Measurements from ENCODE around the gene MBD3L2. TPM values are rescaled to one million over a fixed set of nuclear protein-coding genes. Genes with fewer than 3 reads are reported as not detected.
"Not testable (repeated sequence)": the region's sequence is repeated elsewhere in the genome, so short reads cannot be mapped to it uniquely, and the experiment has no call there.

Gene MBD3L2
- total RNA-seq, 1 donor from 2014 or later = not detected

- not testable (repeated sequence) for DNase-seq (ENCODE audit: low spot score)
Measured at GRCh38 chr19:7059977-7060376, 10.9 kb downstream of the MBD3L2 start.

- no peak for DNase-seq (ENCODE audit: low spot score)
Measured at GRCh38 chr19:7063339-7063738, 14.2 kb downstream of the MBD3L2 start.

- no peak for DNase-seq (ENCODE audit: low spot score)
Measured at GRCh38 chr19:7063764-7064418, 14.8 kb downstream of the MBD3L2 start.

- DNase-seq (ENCODE audit: low spot score) = not testable (repeated sequence)
Measured at GRCh38 chr19:7067122-7067521, 18.0 kb downstream of the MBD3L2 start.

- DNase-seq (ENCODE audit: low spot score) = no peak
Measured at GRCh38 chr19:7067716-7068115, 18.6 kb downstream of the MBD3L2 start.

GRCh38 chr19:7068599-7068998 lies 19.5 kb downstream of the MBD3L2 start:
- DNase-seq (ENCODE audit: low spot score) = no peak

- DNase-seq (ENCODE audit: low spot score) = peak; percentile 98
Measured at GRCh38 chr19:7069042-7069903, 20.2 kb downstream of the MBD3L2 start, which contains the start of gene ZNF557. Gene ZNF557 (plus strand): TSS chr19:7069703. CDS start chr19:7075075, 5,372 bp downstream.

- no peak for DNase-seq (ENCODE audit: low spot score)
Measured at GRCh38 chr19:7069904-7070226, 20.7 kb downstream of the MBD3L2 start.

GRCh38 chr19:7072541-7072940 lies 23.4 kb downstream of the MBD3L2 start:
- no peak for DNase-seq (ENCODE audit: low spot score)

GRCh38 chr19:7074705-7075282 lies 25.7 kb downstream of the MBD3L2 start:
- DNase-seq (ENCODE audit: low spot score) = no peak

GRCh38 chr19:7076151-7076550 lies 27.0 kb downstream of the MBD3L2 start:
- DNase-seq (ENCODE audit: low spot score) = no peak

- DNase-seq (ENCODE audit: low spot score) = no peak
Measured at GRCh38 chr19:7078008-7078407, 28.9 kb downstream of the MBD3L2 start.

- DNase-seq (ENCODE audit: low spot score) = no peak
Measured at GRCh38 chr19:7083076-7083956, 34.2 kb downstream of the MBD3L2 start.

GRCh38 chr19:7088999-7089398 lies 39.9 kb downstream of the MBD3L2 start:
- no peak for DNase-seq (ENCODE audit: low spot score)

GRCh38 chr19:7098096-7098495 lies 49.0 kb downstream of the MBD3L2 start:
- no peak for DNase-seq (ENCODE audit: low spot score)

- peak; percentile 97 for DNase-seq (ENCODE audit: low spot score)
Measured at GRCh38 chr19:7098701-7099596, 49.8 kb downstream of the MBD3L2 start.

- DNase-seq (ENCODE audit: low spot score) = no peak
Measured at GRCh38 chr19:7099597-7099921, 50.4 kb downstream of the MBD3L2 start.

All from umbilical cord (tissue), 2 donors.